Measurements from ENCODE around the gene SLC25A46. TPM values are rescaled to one million over a fixed set of nuclear protein-coding genes. Genes with fewer than 3 reads are reported as not detected.

SLC25A46 gene
- total RNA-seq, 4 donors from 2014 or later, result 62.6 to 84.5 (median 72.0) TPM

DNA sequence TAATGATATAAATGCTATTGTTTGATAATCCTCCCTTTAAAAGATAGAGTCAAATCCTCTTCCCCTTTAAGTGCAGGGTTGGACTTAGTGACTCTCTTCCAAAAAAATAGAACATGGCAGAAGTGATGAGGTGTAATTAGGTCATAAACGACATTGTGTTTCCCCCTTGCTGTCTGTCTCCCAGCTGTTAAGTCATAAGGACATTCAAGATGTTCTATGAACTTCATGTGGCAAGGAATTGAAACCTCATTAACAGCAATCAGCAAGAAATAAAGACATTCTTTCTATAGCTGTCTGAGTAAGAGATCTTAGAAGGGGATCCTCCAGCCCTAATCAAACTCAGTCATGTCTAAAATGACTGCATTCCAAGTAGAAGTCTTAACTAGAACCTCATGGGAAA lies 3.3 kb upstream of the SLC25A46 start:
- Histone ChIP-seq H3K4me3 (no peak overlapping the region), H3K27me3 (no peaks in the 10 kb centered on the region), H3K4me1 (peaks cover 6 to 24% (median 14%) of the 10 kb centered on the region in 4 donors), H3K27ac (no peak overlapping the region), H3K36me3 (no peaks in the 10 kb centered on the region), H3K9me3 (no peaks in the 10 kb centered on the region)
- in situ Hi-C loops (cut with MboI; ENCODE audit: low pct_ligation_motif_present in 1 of 4, low pct_unique_long_range_greater_than_20kb in 1 of 4, low sequenced_read_pairs in 3 of 4), result no loop called here
- 33 to 38% methylated on average over 1 of the region's 1 CpG for WGBS, 2 donors (ENCODE audit: low coverage in 1 of 2)
- no peak for TF ChIP-seq POLR2AphosphoS5 (IDR thresholded peaks at IDR 0.05)
- TF ChIP-seq EP300 (IDR thresholded peaks at IDR 0.05; ENCODE audit: low read depth), result no peak
- TF ChIP-seq, protein P1, sequence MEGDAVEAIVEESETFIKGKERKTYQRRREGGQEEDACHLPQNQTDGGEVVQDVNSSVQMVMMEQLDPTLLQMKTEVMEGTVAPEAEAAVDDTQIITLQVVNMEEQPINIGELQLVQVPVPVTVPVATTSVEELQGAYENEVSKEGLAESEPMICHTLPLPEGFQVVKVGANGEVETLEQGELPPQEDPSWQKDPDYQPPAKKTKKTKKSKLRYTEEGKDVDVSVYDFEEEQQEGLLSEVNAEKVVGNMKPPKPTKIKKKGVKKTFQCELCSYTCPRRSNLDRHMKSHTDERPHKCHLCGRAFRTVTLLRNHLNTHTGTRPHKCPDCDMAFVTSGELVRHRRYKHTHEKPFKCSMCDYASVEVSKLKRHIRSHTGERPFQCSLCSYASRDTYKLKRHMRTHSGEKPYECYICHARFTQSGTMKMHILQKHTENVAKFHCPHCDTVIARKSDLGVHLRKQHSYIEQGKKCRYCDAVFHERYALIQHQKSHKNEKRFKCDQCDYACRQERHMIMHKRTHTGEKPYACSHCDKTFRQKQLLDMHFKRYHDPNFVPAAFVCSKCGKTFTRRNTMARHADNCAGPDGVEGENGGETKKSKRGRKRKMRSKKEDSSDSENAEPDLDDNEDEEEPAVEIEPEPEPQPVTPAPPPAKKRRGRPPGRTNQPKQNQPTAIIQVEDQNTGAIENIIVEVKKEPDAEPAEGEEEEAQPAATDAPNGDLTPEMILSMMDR (IDR thresholded peaks at IDR 0.05), result no peak
- no peak for TF ChIP-seq POLR2A (IDR thresholded peaks at IDR 0.05)
- no peak for DNase-seq
- intact Hi-C loops (cut with DNase I; ENCODE audit: low total_unique reads), result loop anchor here (1.0 kb wide), 1 partner anchor 16 kb away; no protein-coding TSS in a partner anchor

DNA sequence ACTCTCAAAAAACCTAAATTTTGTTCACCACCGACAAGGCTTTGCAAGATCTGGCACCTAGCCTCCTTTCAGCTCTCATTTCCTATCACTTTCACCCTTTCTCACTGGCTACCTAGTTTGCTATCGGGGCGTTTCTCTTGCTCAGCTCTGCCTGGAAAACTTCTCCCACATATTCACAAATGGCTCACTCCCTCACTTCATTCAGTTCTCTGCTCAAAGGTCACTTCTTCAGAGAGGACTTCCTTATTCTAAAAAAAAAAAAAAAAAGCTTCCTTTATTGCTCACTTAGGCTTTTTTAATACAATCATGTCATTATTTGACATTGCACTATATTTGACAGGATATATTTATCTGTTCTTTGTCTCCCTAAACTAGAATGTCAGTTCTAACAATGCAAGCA lies 2.1 kb upstream of the SLC25A46 start:
- intact Hi-C loops (cut with DNase I; ENCODE audit: low total_unique reads), result no loop called here
- TF ChIP-seq POLR2AphosphoS5 (IDR thresholded peaks at IDR 0.05), result peak in 1 of 3 donors; percentile 9
- no peak for TF ChIP-seq EP300 (IDR thresholded peaks at IDR 0.05; ENCODE audit: low read depth)
- TF ChIP-seq, protein P1 (IDR thresholded peaks at IDR 0.05), result no peak
- peaks cover 6 to 24% (median 14%) of the 10 kb centered on the region in 4 donors for H3K4me1 ChIP-seq
- peak overlapping the region; percentile 45 to 60 (median 55) for H3K27ac ChIP-seq
- H3K9me3 ChIP-seq, result no peaks in the 10 kb centered on the region
- peak; percentile 14 for DNase-seq
- no peaks in the 10 kb centered on the region for H3K36me3 ChIP-seq
- no peaks in the 10 kb centered on the region for H3K27me3 ChIP-seq
- in situ Hi-C loops (cut with MboI; ENCODE audit: low pct_ligation_motif_present in 1 of 4, low pct_unique_long_range_greater_than_20kb in 1 of 4, low sequenced_read_pairs in 3 of 4), result no loop called here
- H3K4me3 ChIP-seq, result no peak overlapping the region
- 20 to 48% methylated on average over 2 to 3 of the region's 3 CpGs for WGBS, 2 donors (ENCODE audit: low coverage in 1 of 2)

DNA sequence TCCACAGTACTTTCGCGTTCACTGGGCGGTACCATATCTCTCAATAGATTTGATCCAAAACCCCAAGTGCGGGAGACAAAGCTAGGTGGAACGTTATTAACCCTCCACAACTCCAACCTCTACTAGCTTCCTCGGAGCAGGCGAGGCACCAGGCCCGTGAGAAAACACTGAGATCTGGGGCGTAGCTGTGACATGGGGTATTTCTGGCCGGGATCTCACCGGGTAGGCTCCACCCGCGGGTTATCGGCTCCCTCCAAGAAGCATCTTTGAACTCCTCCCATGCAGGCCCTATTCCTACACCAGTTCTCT lies 350 bp upstream of the SLC25A46 start:
- peak overlapping the region; percentile 62 to 98 (median 74) for H3K4me3 ChIP-seq
- H3K36me3 ChIP-seq, result no peaks in the 10 kb centered on the region
- H3K27ac ChIP-seq, result peak overlapping the region; percentile 83 to 95 (median 89)
- no peak for DNase-seq
- WGBS, 2 donors (ENCODE audit: low coverage in 1 of 2), result 1% methylated on average over 14 of the region's 14 CpGs; no CpG with 5 or more reads in 1 of the 2 donors
- in situ Hi-C loops (cut with MboI; ENCODE audit: low pct_ligation_motif_present in 1 of 4, low pct_unique_long_range_greater_than_20kb in 1 of 4, low sequenced_read_pairs in 3 of 4) (no loop called here), intact Hi-C loops (cut with DNase I; ENCODE audit: low total_unique reads) (no loop called here)
- H3K4me1 ChIP-seq, result peaks cover 6 to 24% (median 14%) of the 10 kb centered on the region in 4 donors
- no peaks in the 10 kb centered on the region for H3K27me3 ChIP-seq
- TF ChIP-seq POLR2A (IDR thresholded peaks at IDR 0.05), result no peak
- TF ChIP-seq EP300 (IDR thresholded peaks at IDR 0.05; ENCODE audit: low read depth), result no peak
- no peak for TF ChIP-seq POLR2AphosphoS5 (IDR thresholded peaks at IDR 0.05)
- TF ChIP-seq, protein P1 (IDR thresholded peaks at IDR 0.05), result no peak
- H3K9me3 ChIP-seq, result no peaks in the 10 kb centered on the region

DNA sequence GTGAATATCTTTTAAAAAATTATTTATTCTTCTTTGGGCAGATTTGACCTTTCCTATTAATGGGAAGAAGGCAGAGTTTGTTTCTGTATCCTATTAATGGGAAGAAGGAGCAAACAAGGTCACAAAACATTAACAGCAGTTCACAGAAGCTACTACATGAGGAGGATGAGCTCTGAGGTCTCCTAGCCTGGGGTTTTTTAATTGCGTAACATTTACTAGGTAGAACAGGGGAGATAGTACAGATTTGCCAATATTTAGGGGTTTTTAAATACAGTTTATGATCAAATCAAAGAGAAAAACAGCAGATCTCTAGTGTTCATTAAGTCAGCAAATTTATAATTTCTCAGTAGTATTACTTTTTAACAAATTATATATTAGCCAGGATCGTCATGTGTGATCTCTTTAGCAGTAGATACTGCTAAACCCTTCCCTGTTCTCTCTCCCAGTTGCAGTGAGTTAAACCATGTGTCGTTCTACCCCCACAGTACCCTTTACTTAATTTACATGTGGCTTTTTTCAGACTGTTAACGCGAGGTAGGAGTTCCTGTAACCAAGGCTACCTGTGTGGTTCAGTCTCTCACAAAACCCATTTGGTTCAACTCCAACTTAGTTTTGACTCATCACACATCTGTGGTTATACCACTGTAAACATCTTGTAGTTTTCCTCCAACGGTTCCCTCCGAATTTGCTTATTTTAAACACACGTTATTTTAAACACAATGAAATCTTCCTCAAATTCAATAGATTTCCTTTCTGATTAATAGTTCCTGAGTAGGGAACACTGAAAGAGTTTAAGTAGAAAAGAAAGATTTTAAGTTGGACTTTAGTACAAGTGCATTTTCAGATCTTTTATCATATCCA lies 13.3 kb downstream of the SLC25A46 start:
- Histone ChIP-seq H3K27me3 (no peaks in the 10 kb centered on the region), H3K9me3 (no peaks in the 10 kb centered on the region), H3K36me3 (peaks cover 0 to 54% (median 4%) of the 10 kb centered on the region in 4 donors), H3K4me1 (no peaks in the 10 kb centered on the region), H3K27ac (peak overlapping the region in 2 of 4 donors; percentile 20 to 21), H3K4me3 (no peak overlapping the region)
- WGBS, 2 donors (ENCODE audit: low coverage in 1 of 2), result 57 to 60% methylated on average over 8 of the region's 8 CpGs
- in situ Hi-C loops (cut with MboI; ENCODE audit: low pct_ligation_motif_present in 1 of 4, low pct_unique_long_range_greater_than_20kb in 1 of 4, low sequenced_read_pairs in 3 of 4) (loop anchor here in 3 of 4 donors (25.0 kb wide), 1 partner anchor 310 kb away; the partner anchor contains the start of gene TSLP (in 3 of the 3)), intact Hi-C loops (cut with DNase I; ENCODE audit: low total_unique reads) (loop anchor here (1.0 kb wide), 1 partner anchor 17 kb away; no protein-coding TSS in a partner anchor)
- no peak for DNase-seq
- TF ChIP-seq POLR2AphosphoS5 (IDR thresholded peaks at IDR 0.05), result no peak
- TF ChIP-seq, protein P1 (IDR thresholded peaks at IDR 0.05), result no peak
- no peak for TF ChIP-seq EP300 (IDR thresholded peaks at IDR 0.05; ENCODE audit: low read depth)
- no peak for TF ChIP-seq POLR2A (IDR thresholded peaks at IDR 0.05)
